LoVo (cell line): ENCODE measurements around the gene IL31.
A peak's percentile ranks its signal among the peaks of the same experiment; 100 is the strongest.
"Not testable (repeated sequence)": the region's sequence is repeated elsewhere in the genome, so short reads cannot be mapped to it uniquely, and the experiment has no call there.

Experiments used
- DNase-seq: peaks from one replicate; pipeline ENCODE4 v3.0.0-alpha.2; 2016; ENCODE audit warnings: low spot score

The IL31 gene

DNA sequence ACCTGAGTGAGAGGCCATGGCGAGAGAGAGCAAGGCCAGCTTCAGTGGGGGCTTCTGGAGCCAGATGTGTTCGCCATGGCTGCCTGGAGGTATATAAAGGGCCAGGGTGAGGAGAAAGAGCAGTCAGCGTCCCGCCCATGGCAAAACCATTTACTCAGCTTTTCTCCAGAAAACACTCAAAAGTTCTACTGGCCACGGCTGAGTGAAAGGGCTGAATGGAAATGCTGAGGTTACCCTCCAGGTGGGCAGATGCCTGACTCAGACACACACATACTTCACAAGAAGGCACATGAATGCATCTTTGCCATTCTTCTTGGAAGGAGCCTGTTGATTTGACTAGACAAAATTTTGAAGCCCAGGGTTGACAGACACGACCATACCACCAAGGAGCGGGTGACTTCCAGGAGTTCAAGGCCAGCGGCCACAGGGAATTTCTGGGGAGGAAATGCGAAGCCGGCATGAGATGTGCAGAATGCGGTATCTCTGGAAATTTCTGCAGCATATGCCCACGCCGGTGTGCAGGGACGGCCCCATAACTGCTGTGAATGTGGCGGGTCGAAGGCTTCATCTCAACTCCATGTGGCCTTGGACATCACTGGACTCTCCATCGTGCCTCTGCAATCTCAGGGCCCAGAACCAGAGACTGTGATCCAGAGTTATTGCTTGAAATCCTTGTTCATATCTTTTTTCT is at the start of gene IL31:
Gene IL31 (minus strand): TSS at position 67 of the 691 bp plus-strand sequence. CDS start 49 bp downstream, at position 18.
- no peak for DNase-seq

DNA sequence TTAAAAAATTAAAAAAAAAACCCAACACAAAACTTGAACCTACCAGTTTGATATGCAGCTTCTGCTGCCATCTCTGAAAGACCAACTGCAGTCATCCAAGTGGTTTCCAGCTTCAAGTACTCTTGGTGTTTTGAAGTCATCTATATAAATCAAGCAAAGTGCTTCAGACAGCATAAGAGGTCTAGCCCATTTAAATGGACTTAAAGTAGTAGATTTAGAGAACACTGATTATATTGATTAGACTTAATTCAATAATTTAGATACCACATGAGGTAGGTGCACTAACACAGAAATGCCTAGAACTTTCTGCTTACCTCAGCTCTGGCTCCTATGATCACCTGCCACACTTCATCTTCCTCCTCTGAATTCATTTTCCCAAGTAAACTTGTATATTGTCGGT is 42.4 kb upstream of the IL31 start:
- no peak for DNase-seq

- no peak for DNase-seq
Measured at GRCh38 chr12:122215771-122216170, 41.8 kb upstream of the IL31 start.

- no peak for DNase-seq
Measured at GRCh38 chr12:122208073-122208820, 34.2 kb upstream of the IL31 start.

GRCh38 chr12:122207391-122207790 is 33.4 kb upstream of the IL31 start:
- no peak for DNase-seq

GRCh38 chr12:122206976-122207375 is 33.0 kb upstream of the IL31 start:
- DNase-seq: no peak

DNA sequence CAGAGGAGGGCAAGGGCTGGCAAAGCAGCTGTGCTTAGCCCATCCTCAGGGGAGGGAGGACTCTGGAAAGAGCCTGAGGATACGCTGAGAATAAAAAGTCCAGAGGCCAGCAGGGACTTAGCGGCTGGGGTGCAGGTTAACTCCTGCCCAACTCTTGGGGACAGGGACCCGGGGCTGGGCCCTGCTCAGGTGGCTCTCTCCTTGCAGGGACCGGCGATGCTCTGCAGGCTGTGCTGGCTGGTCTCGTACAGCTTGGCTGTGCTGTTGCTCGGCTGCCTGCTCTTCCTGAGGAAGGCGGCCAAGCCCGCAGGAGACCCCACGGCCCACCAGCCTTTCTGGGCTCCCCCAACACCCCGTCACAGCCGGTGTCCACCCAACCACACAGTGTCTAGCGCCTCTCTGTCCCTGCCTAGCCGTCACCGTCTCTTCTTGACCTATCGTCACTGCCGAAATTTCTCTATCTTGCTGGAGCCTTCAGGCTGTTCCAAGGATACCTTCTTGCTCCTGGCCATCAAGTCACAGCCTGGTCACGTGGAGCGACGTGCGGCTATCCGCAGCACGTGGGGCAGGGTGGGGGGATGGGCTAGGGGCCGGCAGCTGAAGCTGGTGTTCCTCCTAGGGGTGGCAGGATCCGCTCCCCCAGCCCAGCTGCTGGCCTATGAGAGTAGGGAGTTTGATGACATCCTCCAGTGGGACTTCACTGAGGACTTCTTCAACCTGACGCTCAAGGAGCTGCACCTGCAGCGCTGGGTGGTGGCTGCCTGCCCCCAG is 32.3 kb upstream of the IL31 start:
- DNase-seq: no peak

DNA sequence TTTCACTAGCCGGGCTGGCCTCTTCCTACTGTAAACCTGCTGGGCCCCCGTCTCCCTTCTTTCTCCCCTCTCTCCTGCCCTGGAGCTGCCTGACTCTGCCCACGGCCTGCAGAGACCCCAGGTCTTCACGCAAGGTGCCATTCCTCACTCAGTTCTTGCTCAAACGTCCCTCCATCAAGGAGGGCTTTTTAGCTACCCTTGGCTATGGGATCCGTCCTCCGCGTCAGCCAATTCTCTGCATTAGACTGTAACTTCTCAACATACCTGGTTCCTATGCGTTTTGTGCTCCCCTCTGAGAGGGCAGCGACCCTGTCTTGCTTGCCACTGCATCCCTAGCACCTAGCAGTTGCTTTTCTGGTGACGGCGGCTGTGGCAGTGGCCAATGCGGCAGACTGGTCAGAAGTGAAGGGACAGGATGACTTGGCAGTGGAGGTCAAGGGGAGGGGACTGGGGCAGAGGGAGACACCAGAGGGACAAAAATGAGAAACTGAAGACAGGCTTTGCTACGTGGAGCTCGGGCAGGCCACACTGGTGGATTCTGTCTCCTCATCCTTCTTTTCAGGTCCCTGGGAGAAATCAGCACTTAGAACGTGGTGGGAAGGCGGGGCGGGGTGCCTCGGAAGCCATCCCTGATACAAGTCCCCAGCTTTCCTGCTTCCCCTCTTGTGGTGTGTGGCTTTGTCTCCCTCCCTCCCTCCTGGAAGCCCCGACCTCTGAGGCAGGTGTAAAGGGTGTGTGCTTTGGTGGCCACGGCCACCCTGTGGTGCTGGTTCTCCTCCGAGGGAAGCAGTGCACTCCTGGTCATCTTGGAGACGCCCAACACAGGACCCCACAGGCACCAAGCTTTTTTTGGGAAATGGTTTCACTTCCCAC is 31.3 kb upstream of the IL31 start:
- no peak for DNase-seq

DNA sequence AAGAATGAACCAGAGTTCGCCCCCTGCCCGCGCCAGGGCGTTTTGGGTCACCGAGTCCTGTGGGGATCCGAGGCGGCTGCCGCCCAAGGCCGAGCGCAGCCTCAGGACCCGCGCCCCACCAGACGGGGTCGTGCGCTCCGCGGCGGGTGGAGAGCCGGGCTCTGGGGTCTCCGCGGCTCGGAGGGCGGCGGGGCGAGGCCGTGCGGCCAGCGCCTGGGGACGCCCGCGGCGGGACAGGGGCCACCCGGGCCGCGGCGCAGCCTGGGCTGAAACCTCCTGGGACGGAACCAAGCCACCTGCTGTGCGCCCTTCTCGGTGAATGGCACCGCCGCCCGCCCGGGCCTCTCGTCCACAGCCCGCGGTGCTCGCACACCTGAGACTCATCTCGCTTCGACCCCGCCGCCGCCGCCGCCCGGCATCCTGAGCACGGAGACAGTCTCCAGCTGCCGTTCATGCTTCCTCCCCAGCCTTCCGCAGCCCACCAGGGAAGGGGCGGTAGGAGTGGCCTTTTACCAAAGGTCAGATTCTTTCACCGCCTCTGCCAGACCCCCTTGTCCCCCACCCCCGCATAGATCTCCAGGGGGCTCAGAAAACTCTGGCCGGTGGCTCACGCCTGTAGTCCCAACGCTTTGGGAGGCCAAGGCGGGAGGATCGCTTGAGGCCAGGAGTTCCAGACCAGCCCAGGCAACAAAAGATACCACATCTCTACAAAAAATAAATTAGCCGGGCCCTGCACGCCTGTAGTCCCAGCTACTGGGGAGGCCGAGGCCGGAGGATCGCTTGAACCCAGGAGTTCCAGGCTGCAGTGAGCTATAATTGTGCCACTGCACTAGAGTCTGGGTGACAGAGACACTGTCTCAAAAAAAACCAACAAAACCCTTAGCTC is 30.4 kb upstream of the IL31 start:
- no peak for DNase-seq

DNA sequence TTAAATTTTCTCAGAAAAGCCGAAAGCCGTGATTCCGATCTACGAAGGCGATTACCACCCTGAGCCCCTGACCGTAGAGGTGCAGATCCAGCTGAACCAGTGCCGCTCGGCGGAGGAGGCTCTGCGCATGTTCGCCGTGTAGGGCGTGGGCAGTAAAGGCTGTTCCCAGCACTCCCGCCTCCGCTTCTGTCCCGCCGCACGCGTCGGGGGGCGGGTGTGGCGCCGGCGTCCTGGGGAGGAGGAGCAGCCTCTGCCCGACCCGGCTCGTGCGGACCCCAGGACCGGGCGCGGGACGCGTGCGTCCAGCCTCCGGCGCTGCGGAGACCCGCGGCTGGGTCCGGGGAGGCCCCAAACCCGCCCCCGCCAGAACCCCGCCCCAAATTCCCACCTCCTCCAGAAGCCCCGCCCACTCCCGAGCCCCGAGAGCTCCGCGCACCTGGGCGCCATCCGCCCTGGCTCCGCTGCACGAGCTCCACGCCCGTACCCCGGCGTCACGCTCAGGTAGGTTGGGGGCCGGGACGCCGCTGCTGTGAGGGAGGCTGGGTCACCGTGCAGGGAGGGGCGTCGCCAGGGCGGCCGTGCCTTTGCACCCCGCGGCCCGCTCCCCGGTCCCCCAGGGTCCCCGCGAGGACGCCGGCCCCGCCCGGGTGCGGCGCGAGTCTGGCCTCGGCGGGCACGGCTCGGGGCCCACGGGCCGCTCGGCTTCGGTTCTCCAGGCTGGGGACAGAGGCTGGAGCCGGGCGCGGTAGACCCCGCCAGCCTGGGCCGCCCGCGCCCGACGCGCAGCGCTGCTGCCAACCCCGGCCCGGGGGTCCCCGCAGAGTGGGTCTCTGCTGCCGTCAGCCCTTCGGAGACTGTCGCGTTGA is 29.5 kb upstream of the IL31 start, which contains the start of gene B3GNT4:
Gene B3GNT4 (plus strand): TSS at position 409 of the 866 bp plus-strand sequence. CDS start 910 bp downstream, outside the sequence.
- peak; percentile 84 for DNase-seq

- DNase-seq: not testable (repeated sequence)
Measured at GRCh38 chr12:122202811-122203210, 28.8 kb upstream of the IL31 start.

DNA sequence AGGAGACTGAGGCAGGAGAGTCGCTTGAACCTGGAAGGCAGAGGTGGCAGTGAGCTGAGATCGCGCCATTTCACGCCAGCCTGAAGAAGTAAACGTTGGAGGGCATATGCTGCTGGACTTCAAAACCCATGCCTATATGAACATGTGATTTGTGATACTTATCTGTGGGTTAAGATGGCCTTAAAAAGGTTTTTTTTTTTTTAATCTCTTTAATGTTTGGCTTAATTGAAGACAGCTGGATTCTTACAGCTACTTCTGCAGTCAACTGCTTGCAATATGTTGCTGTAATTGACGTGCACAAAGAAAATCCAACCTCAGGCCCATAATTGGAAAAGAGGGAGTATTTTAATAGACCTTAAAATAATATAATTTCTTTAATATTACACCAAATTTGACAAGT is 28.0 kb upstream of the IL31 start:
- no peak for DNase-seq

GRCh38 chr12:122201381-122201780 is 27.4 kb upstream of the IL31 start:
- no peak for DNase-seq

- DNase-seq: no peak
Measured at GRCh38 chr12:122200541-122201175, 26.6 kb upstream of the IL31 start.

DNA sequence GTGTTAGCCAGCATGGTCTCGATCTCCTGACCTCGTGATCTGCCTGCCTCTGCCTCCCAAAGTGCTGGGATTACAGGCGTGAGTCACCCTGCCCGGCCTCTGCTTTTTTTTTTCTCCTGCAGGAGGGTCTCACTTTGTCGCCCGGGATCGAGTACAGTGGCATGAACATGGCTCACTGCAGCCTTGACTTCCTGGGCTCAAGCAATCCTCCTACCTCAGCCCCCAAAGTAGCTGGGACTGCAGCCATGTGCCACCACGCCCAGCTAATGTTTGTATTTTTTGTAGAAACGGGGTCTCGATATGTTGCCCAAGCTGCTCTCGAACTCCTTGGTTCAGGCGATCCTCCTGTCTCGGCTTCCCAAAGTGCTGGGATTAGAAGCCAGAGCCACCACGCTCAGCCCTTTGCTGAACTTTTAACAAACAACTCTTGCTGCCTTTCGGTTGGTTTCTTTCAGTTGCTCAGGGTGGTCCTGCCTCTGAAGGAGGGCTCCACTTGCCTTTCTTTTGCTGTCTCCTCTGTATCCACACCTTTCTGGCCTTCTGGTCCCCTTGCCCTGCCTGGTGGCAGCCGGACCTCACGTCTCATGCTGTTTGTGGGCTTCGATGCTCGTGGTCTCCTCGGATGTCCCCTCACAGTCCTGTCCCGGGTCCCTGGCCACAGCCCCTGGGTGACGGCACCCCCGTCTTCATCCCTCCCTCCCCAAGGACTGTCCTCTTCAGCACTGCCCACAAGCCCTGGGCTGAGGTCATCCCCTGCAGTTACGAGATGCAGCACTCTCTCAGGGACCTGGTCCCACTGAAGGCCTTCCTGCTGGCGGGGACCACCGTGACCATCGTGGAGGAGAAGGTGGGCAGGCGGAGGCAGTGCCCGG is 25.7 kb upstream of the IL31 start:
- DNase-seq: no peak

- DNase-seq: no peak
Measured at GRCh38 chr12:122197612-122197966, 23.6 kb upstream of the IL31 start.

DNA sequence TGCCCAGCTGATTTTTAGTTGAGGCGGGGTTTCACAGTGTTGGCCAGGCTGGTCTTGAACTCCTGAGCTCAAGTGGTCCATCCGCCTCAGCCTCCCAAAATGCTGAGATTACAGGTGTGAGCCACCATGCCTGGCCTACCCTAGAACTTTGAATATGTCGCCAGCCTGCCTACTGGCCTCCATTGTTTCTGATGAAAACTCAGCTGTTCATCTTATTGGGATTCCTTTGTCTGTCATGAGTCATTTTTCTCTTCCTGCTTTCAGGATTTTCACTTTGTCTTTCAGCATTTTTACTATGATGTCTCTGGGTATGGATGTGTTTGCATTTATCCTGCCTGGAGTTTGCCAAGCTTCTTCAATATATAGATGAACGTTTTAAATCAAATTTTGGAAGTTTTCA is 21.4 kb upstream of the IL31 start:
- no peak for DNase-seq

- DNase-seq: no peak
Measured at GRCh38 chr12:122194804-122195203, 20.8 kb upstream of the IL31 start.
